Testis (tissue), 2 donors: ENCODE measurements around the gene ZNF80.

Experiments used
- POLR2A ChIP-seq: fragments of 450-650 bp; IDR thresholded peaks from one replicate; pipeline ENCODE4 v1.6.1; 2017; ENCODE audit warnings: antibody characterized with exemption, mild to moderate bottlenecking, moderate library complexity
- TF ChIP-seq, protein P1 (sequence below), 3 experiments: fragments of 450-650 bp in 2 of 3; fragments of 200-600 bp in 1 of 3; sonication (generic) in 1 of 3; IDR thresholded peaks; one replicate each; pipeline ENCODE4 v1.5.1; 2016 to 2019; ENCODE audit warnings: antibody characterized with exemption in 3 of 3, mild to moderate bottlenecking in 2 of 3, moderate library complexity in 1 of 3

DNA sequence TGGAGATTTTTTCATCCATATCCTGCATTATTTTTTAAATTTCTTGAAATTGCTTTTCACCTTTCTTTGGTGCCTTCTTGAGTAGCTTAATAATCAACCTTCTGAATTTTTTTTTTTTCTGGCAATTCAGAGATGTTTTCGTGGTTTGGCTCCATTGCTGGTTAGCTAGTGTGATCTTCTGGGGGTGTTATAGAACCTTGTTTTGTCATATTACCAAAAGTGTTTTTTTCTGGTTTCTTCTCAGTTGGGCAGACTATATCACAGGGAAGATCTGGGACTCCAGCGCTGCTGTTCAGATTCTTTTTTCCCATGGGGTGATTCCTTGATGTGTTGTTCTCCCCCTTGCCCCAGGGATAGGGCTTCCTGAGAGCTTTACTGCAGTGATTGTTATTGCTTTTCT, 32.6 kb upstream of the ZNF80 start:
- TF ChIP-seq POLR2A: no peak
- TF ChIP-seq, protein P1, sequence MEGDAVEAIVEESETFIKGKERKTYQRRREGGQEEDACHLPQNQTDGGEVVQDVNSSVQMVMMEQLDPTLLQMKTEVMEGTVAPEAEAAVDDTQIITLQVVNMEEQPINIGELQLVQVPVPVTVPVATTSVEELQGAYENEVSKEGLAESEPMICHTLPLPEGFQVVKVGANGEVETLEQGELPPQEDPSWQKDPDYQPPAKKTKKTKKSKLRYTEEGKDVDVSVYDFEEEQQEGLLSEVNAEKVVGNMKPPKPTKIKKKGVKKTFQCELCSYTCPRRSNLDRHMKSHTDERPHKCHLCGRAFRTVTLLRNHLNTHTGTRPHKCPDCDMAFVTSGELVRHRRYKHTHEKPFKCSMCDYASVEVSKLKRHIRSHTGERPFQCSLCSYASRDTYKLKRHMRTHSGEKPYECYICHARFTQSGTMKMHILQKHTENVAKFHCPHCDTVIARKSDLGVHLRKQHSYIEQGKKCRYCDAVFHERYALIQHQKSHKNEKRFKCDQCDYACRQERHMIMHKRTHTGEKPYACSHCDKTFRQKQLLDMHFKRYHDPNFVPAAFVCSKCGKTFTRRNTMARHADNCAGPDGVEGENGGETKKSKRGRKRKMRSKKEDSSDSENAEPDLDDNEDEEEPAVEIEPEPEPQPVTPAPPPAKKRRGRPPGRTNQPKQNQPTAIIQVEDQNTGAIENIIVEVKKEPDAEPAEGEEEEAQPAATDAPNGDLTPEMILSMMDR (IDR thresholded peaks at IDR 0.05): no peak
